GM19328 (cell line): ENCODE results near the gene PDE9A.
"Not testable (repeated sequence)": the region's sequence is repeated elsewhere in the genome, so short reads cannot be mapped to it uniquely, and the experiment has no call there.

Source experiments
- ATAC-seq: cut with Tn5 transposase; IDR thresholded peaks from one replicate; pipeline ENCODE4 v1.9.1; 2021; ENCODE audit warnings: mild to moderate bottlenecking, moderate library complexity; ENCODE audit not compliant: unreplicated experiment

Gene PDE9A

DNA sequence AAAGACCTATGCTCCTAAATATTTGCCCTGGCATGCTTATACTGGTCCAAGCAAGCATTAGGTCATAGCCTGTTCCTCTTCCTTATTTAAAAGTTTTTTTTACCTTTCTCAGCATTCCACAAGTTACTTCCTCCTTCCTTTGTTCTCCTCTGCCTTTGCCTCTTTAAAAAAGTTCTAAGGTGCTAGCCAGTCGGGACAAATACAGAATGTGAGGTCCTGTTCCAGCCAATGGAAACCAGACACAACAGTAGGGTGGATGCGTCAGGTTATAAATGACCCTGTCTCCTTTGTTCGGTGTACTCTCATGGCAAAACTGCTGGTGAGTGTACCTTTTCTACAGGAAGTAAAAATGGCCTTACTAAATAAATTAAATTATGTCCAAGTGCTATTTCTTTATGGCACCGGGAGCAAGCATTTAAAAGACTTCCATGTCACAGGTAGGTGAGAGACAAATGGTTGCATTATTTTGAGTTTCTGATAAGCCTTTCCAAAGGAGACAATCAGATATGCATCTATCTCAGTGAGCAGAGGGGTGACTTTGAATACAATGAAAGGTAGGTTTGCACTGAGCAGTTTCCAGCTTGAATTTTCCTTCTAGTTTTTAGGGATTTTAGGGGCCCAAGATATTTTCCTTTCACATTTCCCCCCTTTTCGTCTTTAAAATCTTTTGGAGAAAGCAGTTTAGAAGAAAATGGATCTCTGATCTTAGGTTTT is 159.3 kb downstream of the PDE9A start:
- not testable (repeated sequence) for ATAC-seq

DNA sequence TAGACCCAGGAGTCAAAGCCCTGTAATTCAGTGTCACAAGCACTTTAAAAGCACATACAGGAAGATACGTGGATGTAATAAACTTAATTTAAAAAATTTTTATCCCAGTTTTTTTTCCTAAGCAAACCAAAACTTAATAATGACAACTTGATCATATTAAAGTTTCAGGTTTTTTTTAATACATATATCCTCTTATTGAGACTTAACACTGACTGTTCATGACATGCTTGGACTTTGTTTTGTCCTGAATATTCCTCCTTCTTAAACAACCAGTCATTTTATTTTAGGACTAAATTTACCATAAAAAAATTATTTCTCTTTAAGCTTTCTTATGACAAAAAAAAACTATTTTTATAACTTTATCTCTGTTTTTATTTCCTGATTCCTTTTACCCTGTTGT is 161.8 kb downstream of the PDE9A start:
- ATAC-seq = no peak

DNA sequence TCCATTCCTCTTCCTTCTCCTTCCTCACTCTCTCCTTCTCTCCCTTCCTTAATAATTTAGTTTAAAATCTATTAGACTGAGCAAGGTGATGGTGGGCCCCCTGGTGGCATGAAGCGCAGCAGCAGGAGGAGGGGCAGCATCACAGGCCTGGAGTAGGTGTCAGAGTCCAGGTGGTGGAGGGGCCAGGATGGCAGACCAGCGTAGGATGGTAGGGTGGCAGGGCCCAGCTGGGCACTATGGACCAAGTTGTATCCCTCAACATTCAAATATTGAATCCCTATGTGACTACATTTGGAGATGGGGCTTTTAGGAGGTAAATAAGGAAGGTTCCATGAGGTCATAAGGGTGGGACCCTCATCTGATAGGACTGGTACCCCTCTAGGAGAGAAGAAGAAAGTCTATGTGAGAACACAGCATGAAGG is 164.9 kb downstream of the PDE9A start:
- ATAC-seq = no peak

DNA sequence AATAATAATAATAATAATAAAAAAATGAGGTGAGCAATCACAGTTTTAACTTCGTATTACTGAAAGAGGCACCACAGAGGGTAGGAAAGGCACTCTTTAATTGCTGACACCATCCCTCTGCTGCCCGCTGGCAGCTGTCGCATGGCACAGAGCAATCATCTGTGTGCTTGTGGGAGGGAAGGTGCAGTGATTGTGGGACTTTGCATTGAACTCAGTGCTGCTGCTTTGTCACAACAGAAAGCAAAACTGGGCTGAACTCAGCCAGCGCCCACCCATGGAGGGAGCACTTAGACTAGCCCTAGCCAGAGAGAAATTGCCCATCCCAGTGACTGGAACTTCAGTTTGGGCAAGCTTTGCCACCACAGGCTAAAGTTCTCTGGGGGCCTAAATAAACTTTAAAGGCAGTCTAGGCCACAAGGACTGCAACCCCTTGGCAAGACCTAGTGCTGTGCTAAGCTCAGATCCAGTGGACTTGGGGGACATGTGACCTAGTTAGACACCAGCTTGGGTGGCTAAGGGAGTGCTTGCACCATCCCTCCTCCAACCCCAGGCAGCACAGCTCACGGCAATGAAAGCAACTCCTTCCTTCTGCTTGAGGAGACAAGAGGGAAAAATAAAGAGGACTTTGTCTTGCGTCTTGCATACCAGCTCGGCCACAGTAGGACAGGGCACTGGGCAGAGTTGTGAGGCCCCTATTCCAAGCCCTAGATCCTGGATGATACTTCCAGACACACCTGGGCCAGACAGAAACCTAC is 166.6 kb downstream of the PDE9A start:
- no peak for ATAC-seq

DNA sequence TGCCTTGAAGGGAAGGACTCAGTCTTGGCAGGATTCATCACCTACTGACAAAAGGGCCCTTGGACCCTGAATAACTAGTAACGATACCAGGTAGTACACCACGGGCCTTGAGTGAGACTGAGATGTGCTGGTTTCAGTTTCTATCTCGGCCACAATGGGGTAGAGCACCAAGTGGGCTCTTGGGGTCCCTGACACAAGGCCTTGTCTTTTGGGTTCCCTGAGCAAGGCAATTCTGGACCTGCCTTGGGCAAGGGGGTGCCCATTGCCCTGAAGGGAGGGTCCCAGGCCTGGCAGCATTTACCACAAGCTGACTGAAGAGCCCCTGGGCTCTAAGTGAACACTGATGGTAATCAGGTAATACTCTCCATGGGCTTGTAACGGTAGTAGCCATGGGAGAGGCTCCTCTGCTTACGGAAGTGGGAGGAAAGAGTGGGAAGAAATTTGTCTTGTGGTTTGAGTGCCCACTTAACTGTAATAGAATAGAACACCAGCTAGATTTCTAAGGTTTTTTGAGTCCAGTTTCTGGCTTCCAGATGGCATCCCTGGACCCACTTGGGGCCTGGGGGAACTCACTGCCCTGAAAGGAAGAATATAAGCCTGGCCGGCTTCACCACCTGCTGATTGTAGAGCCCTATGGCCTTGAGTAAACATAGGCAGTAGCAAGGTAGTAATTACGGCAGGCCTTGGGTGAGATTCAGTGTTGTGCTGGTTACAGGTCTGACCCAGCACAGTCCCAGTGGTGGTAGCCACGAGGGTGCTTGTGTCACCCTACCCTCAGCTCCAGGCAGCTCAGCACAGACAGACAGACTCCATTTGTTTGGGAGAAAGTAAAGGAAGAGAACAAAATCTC is 167.4 kb downstream of the PDE9A start:
- no peak for ATAC-seq
